Sigmoid colon (tissue), 7 donors: Measurements from ENCODE around the gene SPOCK1. TPM values are rescaled to one million over a fixed set of nuclear protein-coding genes. Genes with fewer than 3 reads are reported as not detected.

Experiments used
- DNase-seq: peaks from one replicate; pipeline ENCODE4 v3.0.0-alpha.2; 2019
- H3K27ac ChIP-seq, 4 donors: fragments of 200-600 bp; sonication (generic); one replicate each; pipeline ENCODE4 v1.5.1; 2016 to 2019; ENCODE audit warnings: mild to moderate bottlenecking in 1 of 4
- H3K27me3 ChIP-seq, 3 donors: fragments of 200-600 bp; sonication (generic); one replicate each; pipeline ENCODE4 v1.5.1; 2019; ENCODE audit warnings: mild to moderate bottlenecking in 1 of 3
- H3K36me3 ChIP-seq, 4 donors: fragments of 200-600 bp; sonication (generic); one replicate each; pipeline ENCODE4 v1.5.1; 2016 to 2019
- H3K4me1 ChIP-seq, 4 donors: fragments of 200-600 bp; sonication (generic); one replicate each; pipeline ENCODE4 v1.5.1; 2017 to 2019
- H3K4me3 ChIP-seq, 4 donors: fragments of 200-600 bp; sonication (generic); one replicate each; pipeline ENCODE4 v1.5.1; 2017 to 2019; ENCODE audit warnings: mild to moderate bottlenecking in 2 of 4, moderate library complexity in 1 of 4
- H3K9me3 ChIP-seq, 4 donors: fragments of 200-600 bp in 3 of 4; sonication (generic) in 3 of 4; one replicate each; pipeline versions ENCODE4 v1.5.1 to v1.6.1; 2013 to 2019
- EP300 ChIP-seq, 4 donors: sonication (generic); formaldehyde crosslinking; IDR thresholded peaks; one replicate each; pipeline ENCODE4 v1.6.1; 2017; ENCODE audit warnings: antibody characterized with exemption in 4 of 4
- POLR2A ChIP-seq, 2 donors: fragments of 450-650 bp; IDR thresholded peaks; one replicate each; pipeline ENCODE4 v1.6.1; 2016; ENCODE audit warnings: antibody characterized with exemption in 2 of 2, mild to moderate bottlenecking in 2 of 2, moderate library complexity in 2 of 2
- POLR2AphosphoS5 ChIP-seq, 4 donors: sonication (generic); formaldehyde crosslinking; IDR thresholded peaks; one replicate each; pipeline ENCODE4 v1.6.1; 2017; ENCODE audit warnings: antibody characterized with exemption in 4 of 4
- WGBS, 2 donors: extraction: QIAGEN DNeasy Blood & Tissue Kit; methylation state at CpG; one replicate each; pipeline ENCODE4 v1.1.7; 2013; 5-methylcytosine and 5-hydroxymethylcytosine counted together
- intact Hi-C: fragments of 100-400 bp; cut with DNase I; formaldehyde crosslinking; loops from one replicate; pipeline ENCODE4 v1.15.1; 2023
- polyA plus RNA-seq, 3 donors: library from polyadenylated mRNA; stranded (reverse); fragments of 200-250 nt; gene quantifications; one replicate each; pipeline ENCODE4 v1.2.3, GENCODE V29; 2013
- total RNA-seq, 4 donors: library from RNA; depleted of rRNA; stranded (reverse); fragments of >200 nt; gene quantifications; one replicate each; pipeline ENCODE4 v1.1.0, GENCODE V29; 2016
- TF ChIP-seq, protein P1 (sequence below), 4 experiments: fragments of 450-650 bp in 3 of 4; fragments of 200-600 bp in 1 of 4; IDR thresholded peaks; one replicate each; pipeline ENCODE4 v1.5.1; 2016 to 2019; ENCODE audit warnings: antibody characterized with exemption in 4 of 4, mild to moderate bottlenecking in 3 of 4, moderate library complexity in 2 of 4
- donor health status: healthy with polysubstance abuse.
- donor health status: Bipolar disorder and iron deficiency.
- donor health status: healthy.

SPOCK1 gene
- total and polyA plus RNA-seq, 7 donors = 2.4 to 104 (median 33.4) TPM

DNA sequence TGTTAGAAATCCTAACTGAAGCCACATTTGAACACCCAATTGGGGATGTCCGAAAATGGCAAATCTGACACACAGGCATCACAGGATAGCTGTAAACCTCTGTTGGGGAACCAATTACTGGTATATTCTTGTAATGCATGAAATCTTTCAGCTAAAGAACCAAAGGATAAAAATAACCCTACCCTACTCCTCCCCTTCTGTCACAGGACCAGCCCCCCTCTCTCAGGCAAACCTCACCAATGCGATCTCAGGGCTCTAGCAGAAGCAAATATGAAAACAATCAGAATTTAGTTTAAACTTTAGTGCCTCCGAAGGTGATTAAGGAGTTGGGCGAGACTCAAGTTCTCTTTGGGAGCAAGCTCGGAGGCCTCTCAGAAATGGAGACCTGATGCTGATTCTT, 499.3 kb downstream of the SPOCK1 start:
- no peaks in the 10 kb centered on the region for H3K4me1 ChIP-seq

DNA sequence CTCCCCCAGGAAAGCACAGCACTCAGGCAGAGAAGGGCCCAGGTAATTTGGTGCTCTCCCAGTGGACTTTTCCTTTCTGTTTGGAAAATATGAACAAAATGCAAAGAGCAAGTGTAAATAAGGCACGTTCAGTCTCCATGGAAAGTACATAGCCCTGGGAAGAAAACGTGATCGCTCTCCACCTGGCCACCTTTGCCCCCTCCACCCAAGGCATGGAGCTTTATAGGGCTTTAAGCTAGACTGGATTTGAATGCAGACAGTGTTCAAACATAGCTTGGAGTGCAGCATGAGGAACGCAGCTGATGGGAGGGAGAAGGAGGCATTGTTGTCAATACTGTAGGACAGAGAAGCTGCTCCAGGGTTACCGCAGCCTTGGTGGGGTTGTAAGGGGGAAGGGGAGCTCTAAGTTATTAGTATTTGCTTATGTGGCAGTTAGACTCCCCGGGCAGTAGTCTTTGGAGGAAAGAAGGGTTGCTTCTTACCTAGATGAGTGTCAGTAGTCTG, 500.2 kb downstream of the SPOCK1 start:
- H3K27ac ChIP-seq = no peak overlapping the region
- no peak overlapping the region for H3K4me3 ChIP-seq
- TF ChIP-seq, protein P1, sequence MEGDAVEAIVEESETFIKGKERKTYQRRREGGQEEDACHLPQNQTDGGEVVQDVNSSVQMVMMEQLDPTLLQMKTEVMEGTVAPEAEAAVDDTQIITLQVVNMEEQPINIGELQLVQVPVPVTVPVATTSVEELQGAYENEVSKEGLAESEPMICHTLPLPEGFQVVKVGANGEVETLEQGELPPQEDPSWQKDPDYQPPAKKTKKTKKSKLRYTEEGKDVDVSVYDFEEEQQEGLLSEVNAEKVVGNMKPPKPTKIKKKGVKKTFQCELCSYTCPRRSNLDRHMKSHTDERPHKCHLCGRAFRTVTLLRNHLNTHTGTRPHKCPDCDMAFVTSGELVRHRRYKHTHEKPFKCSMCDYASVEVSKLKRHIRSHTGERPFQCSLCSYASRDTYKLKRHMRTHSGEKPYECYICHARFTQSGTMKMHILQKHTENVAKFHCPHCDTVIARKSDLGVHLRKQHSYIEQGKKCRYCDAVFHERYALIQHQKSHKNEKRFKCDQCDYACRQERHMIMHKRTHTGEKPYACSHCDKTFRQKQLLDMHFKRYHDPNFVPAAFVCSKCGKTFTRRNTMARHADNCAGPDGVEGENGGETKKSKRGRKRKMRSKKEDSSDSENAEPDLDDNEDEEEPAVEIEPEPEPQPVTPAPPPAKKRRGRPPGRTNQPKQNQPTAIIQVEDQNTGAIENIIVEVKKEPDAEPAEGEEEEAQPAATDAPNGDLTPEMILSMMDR (IDR thresholded peaks at IDR 0.05) = no peak
- TF ChIP-seq POLR2A (IDR thresholded peaks at IDR 0.05) = no peak
- H3K27me3 ChIP-seq = no peaks in the 10 kb centered on the region
- no peaks in the 10 kb centered on the region for H3K4me1 ChIP-seq
- no peaks in the 10 kb centered on the region for H3K9me3 ChIP-seq
- H3K36me3 ChIP-seq = no peaks in the 10 kb centered on the region
- intact Hi-C loops = no loop called here
- 18 to 65% methylated on average over 6 of the region's 6 CpGs for WGBS, 2 donors
- no peak for DNase-seq

More for the DNA sequence above, 499.3 kb downstream of the SPOCK1 start:
- Histone ChIP-seq H3K27ac (no peak overlapping the region), H3K4me3 (no peak overlapping the region), H3K36me3 (no peaks in the 10 kb centered on the region), H3K9me3 (no peaks in the 10 kb centered on the region), H3K27me3 (no peaks in the 10 kb centered on the region)
- no peak for DNase-seq
- 90% methylated on average over 5 of the region's 5 CpGs for WGBS, 2 donors
- no peak for TF ChIP-seq EP300 (IDR thresholded peaks at IDR 0.05)
- TF ChIP-seq POLR2A (IDR thresholded peaks at IDR 0.05) = no peak
- TF ChIP-seq POLR2AphosphoS5 (IDR thresholded peaks at IDR 0.05) = no peak
- TF ChIP-seq, protein P1 (IDR thresholded peaks at IDR 0.05) = no peak
- intact Hi-C loops = no loop called here

DNA sequence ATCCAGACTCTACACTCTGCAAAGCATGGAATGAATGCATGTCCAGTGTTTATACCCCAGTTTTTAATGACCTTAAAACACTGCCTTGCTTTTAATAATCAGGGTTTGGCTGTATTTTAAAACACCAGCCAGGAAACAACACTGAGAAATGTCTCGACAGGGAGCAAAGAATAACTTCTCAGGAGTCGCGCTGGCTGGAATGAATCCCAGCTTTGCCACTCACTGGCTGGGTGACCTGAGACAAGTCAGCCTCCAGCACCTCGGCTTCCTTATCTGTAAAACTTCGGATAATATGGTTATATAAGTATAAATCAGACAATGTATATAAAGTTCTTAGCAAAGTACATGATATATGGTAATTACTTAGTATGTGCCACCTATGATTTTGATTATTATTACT, 505.0 kb downstream of the SPOCK1 start:
- intact Hi-C loops = no loop called here
- Histone ChIP-seq H3K36me3 (no peaks in the 10 kb centered on the region), H3K4me3 (no peak overlapping the region), H3K4me1 (no peaks in the 10 kb centered on the region), H3K9me3 (no peaks in the 10 kb centered on the region), H3K27ac (no peak overlapping the region), H3K27me3 (no peaks in the 10 kb centered on the region)
- no peak for DNase-seq
- TF ChIP-seq POLR2AphosphoS5 (IDR thresholded peaks at IDR 0.05) (no peak), EP300 (IDR thresholded peaks at IDR 0.05) (no peak), POLR2A (IDR thresholded peaks at IDR 0.05) (no peak)
- TF ChIP-seq, protein P1 (IDR thresholded peaks at IDR 0.05) = no peak
- WGBS, 2 donors = 61 to 84% methylated on average over 5 of the region's 5 CpGs

DNA sequence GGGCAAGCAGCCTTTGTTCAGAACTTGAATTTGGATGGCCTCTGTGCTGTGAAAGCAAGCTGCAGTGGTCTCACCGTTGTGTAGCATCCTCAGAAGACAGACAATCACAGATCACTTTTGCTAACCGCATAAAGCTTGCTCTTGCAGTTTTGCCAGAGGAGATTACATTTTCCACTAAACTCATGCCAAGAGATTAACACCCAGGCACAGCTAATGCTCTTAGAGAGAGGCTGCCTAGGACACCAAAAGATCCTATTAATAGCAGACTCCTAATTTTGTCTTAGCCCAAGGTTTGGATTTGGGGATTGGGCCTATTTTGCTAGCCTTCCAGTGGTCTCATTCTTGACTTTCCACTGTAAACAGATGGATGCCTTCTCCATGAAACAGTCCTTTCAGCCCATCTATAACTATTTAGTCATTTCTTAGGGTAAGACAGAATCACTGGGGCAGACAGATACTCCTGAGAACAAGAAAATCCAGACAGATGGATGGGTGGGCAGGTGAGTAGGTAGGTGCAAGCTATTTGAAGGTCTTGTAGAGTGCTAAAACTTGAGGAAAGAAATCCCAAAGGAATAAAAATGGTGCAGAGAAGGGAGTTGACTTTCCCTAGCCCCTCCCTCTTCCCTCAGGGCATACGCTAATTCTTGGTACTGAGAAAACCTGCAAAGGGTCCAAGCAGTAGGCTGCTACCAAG, 506.2 kb downstream of the SPOCK1 start:
- WGBS, 2 donors = 81 to 83% methylated on average over 3 of the region's 3 CpGs
- no peaks in the 10 kb centered on the region for H3K27me3 ChIP-seq
- no peaks in the 10 kb centered on the region for H3K9me3 ChIP-seq
- no peak for DNase-seq
- no peaks in the 10 kb centered on the region for H3K4me1 ChIP-seq
- H3K27ac ChIP-seq = no peak overlapping the region
- TF ChIP-seq, protein P1 (IDR thresholded peaks at IDR 0.05) = no peak
- intact Hi-C loops = no loop called here
- H3K36me3 ChIP-seq = no peaks in the 10 kb centered on the region
- no peak overlapping the region for H3K4me3 ChIP-seq
